HG02642 (cell line): ENCODE results near the gene TRAPPC3L.

ENCODE experiments used
- ATAC-seq: cut with Tn5 transposase; IDR thresholded peaks from one replicate; pipeline ENCODE4 v1.9.1; 2021; ENCODE audit warnings: mild to moderate bottlenecking; ENCODE audit not compliant: unreplicated experiment, poor library complexity

TRAPPC3L gene

GRCh38 chr6:116471531-116471930, 74.0 kb downstream of the TRAPPC3L start:
- no peak for ATAC-seq

GRCh38 chr6:116468293-116468692, 77.2 kb downstream of the TRAPPC3L start:
- no peak for ATAC-seq

- no peak for ATAC-seq
Observed at GRCh38 chr6:116467514-116467913, 78.0 kb downstream of the TRAPPC3L start.

- ATAC-seq: no peak
Observed at GRCh38 chr6:116467096-116467495, 78.4 kb downstream of the TRAPPC3L start.

GRCh38 chr6:116465246-116465645, 80.2 kb downstream of the TRAPPC3L start:
- ATAC-seq: no peak

GRCh38 chr6:116463301-116463700, 82.2 kb downstream of the TRAPPC3L start:
- ATAC-seq: no peak

- peak; percentile 89 for ATAC-seq
Observed at GRCh38 chr6:116461932-116462885, 83.3 kb downstream of the TRAPPC3L start.

- no peak for ATAC-seq
Observed at GRCh38 chr6:116461331-116461931, 84.1 kb downstream of the TRAPPC3L start, which contains the start of gene CALHM6. Gene CALHM6, plus strand, starts transcription at chr6:116461375. Its CDS starts 555 bp downstream, at chr6:116461930.

GRCh38 chr6:116459927-116460326, 85.6 kb downstream of the TRAPPC3L start:
- ATAC-seq: no peak

- no peak for ATAC-seq
Observed at GRCh38 chr6:116458264-116458663, 87.2 kb downstream of the TRAPPC3L start.

GRCh38 chr6:116456927-116457326, 88.6 kb downstream of the TRAPPC3L start:
- no peak for ATAC-seq

GRCh38 chr6:116456106-116456505, 89.4 kb downstream of the TRAPPC3L start:
- ATAC-seq: no peak

GRCh38 chr6:116452531-116452930, 93.0 kb downstream of the TRAPPC3L start:
- ATAC-seq: no peak

- no peak for ATAC-seq
Observed at GRCh38 chr6:116451916-116452315, 93.6 kb downstream of the TRAPPC3L start.

- peak; percentile 87 for ATAC-seq
Observed at GRCh38 chr6:116450769-116451740, 94.4 kb downstream of the TRAPPC3L start.

GRCh38 chr6:116450185-116450710, 95.2 kb downstream of the TRAPPC3L start:
- ATAC-seq: no peak

- no peak for ATAC-seq
Observed at GRCh38 chr6:116449565-116449964, 95.9 kb downstream of the TRAPPC3L start.

- no peak for ATAC-seq
Observed at GRCh38 chr6:116447496-116448011, 97.9 kb downstream of the TRAPPC3L start.

GRCh38 chr6:116447052-116447451, 98.4 kb downstream of the TRAPPC3L start:
- ATAC-seq: no peak

- ATAC-seq: no peak
Observed at GRCh38 chr6:116446399-116446798, 99.1 kb downstream of the TRAPPC3L start.
